ENCODE data around the gene TAAR1.

GRCh38 chr6:132623106-132623845 lies 35.7 kb downstream of the TAAR1 start:
- TF ChIP-seq RAD21 (conservative IDR thresholded peaks at IDR 0.05 in 1 of 2, IDR thresholded peaks at IDR 0.05 in 1 of 2) (no peak), FOSB (CRISPR knock-in tag; IDR thresholded peaks at IDR 0.05) (no peak), CBX8 (IDR thresholded peaks at IDR 0.05) (no peak), RFX5 (IDR thresholded peaks at IDR 0.05) (no peak), POLR2A (IDR thresholded peaks at IDR 0.05; ENCODE audit: low read length) (no peak), JUNB (IDR thresholded peaks at IDR 0.05) (no peak), CTCF (IDR thresholded peaks at IDR 0.05) (no peak), ESRRA (IDR thresholded peaks at IDR 0.05; ENCODE audit: borderline replicate concordance, low read length) (no peak), PBX3 (IDR thresholded peaks at IDR 0.05) (no peak)
